Activated effector memory CD4-positive, alpha-beta T cell treated with anti-CD3 and anti-CD28 coated beads, Interleukin-2, amount 50 U/mL, for 16 hours (primary cell): Measurements from ENCODE around the gene COL23A1.

Experiments used
- DNase-seq: peaks from one replicate; pipeline ENCODE4 v3.0.0-alpha.2; 2020

COL23A1 gene

DNA sequence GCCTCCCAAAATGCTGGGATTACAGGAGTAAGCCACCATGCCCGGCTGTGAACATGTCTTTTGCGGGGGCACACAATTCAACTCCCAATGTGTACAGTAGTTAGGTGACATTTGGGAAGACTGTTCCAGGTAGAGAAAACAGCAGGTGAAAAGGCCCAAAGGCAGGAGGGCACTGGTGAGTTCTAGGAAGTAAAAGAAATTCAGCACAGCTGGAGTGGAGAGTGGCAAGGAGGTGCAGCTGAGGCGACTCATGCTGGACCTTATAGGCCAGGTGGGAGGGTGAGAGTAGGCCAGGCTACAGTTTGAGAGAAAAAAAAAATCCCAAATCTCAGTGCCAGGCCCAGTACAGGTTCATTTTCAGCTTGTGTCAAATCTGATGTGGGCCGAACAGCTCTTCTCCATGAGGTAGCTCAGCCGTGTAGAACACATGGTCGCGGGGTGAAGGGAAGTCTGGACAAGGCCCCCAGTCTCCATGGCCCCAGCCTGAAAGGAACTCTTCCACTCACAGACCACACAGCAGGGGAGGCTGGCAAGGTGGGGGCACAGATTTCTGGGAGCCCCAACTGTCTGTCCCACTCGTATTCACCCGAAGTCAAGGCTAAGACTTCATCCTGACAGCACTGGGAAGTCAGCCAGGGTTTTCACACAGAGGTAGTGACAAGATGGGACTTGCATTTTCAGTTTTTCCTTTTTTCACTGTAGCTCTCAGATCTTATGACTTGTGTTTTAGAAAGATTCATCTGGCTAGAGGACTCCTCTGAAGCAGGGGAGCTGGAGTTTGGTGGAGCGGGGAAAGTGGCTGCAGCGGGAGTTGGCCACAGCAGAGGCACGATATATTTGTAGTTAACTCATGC, 390.4 kb downstream of the COL23A1 start:
- DNase-seq = peak; percentile 39

DNA sequence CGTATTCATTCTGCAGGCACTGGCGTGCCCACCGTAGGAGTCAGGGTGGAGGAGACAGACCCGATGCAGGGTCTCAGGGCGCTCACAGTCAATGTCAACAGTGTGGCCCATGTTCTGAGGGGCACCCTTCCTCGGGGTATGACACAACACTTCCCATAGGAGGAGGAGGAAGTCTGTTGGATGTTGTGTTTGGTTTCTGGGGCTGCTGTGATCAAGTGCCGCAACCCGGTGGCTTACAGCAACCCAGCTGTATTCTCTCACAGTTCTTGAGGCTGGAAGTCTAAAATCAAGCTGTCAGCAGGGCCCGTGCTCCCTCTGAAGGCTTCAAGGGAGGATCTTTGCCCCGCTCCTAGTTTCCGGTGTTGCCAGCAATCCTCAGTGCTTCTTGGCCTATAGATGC, 391.5 kb downstream of the COL23A1 start:
- DNase-seq = peak; percentile 16

- peak; percentile 27 for DNase-seq
These were observed 392.0 kb downstream of the COL23A1 start for GRCh38 chr5:178198151-178198550.

- DNase-seq = peak; percentile 34
These were observed 393.2 kb downstream of the COL23A1 start for GRCh38 chr5:178196986-178197385.

DNA sequence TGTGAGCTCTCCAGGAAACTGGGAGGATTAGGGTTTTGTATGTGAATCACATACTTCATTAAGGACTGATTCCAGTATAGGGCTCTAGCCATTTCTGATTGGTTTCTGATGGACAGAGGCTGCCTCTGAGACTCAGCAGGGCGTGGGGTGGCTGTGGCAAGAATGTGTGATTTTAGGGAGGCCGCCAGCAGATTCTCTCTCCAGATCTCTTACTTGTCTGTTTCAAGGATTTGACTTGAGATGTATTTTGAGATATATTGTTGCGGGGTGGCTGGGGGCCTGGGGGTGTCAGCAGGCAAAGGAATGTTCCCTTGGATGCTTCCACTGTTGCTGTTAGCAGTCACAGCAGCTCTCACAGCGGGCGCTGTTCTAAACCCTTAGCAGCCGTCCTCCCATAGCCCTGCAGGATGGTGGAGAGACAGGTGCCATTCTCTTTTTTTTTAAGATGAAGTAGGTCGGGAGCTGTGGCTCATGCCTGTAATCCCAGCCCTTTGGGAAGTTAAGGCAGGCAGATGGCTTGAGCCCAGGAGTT, 393.8 kb downstream of the COL23A1 start:
- DNase-seq = no peak

DNA sequence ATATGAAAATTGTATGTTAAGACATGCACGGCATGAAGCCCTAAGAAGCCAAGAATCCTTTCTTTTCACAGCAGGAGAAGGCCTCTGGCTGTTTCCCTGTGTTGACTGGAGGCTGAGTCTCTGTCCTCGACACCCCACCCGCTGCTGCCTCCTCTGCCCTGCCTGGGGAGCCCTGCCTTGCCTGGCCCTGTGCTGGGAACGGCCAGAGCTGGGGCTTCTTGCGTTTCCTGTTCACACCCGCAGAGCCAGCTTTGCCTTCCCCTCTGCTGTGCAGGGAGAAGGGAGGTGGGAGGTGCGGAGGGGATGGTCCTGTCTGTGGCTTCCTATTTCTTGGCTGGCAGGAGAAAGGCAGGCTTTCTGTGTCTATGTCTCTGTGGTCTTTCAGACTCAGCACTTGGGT, 396.2 kb downstream of the COL23A1 start:
- no peak for DNase-seq

DNA sequence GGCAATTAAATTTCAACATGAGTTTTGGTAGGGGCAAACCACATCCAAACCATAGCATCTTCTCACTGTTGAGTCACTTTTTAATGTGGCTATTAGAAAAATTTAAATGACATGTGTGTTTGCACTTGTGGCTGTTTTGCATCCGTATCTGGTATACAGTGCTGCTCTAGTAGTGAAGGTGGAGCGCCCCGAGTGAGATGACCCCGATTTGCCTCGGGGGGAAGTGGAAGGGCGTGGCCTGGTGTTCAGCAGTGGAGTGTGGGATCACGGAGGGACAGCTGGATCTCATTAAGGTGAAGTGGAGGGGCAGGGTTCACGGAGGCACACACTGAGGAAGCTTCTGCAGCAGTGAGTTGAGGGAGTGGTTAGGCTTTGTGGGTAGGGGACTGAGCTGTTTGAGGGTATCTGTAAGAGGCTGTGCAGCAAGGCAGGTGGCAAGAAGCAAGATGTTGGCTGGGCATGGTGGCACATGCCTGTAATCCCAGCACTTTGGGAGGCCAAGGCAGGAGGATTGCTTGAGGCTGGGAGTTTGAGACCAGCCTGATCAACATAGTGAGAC, 396.9 kb downstream of the COL23A1 start:
- no peak for DNase-seq

GRCh38 chr5:178192787-178193186, 397.4 kb downstream of the COL23A1 start:
- no peak for DNase-seq

DNA sequence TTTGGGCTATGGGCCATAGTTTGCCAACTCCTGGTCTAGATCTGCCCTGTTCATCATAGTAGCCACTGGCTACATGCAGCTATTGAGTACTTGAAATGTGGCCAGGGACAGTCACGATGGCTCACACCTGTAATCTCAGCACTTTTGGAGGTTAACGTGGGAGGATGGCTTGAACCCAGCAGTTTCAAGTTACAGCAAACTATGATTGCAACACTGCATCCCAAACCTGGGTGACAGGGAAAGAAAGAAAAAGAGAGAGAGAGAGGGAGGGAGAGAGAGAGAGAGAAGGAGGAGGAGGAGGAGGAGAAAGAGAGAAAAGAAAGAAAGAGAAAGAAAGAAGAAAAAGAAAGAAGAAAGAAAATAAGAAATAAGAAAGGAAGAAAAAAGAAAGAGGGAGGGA, 397.9 kb downstream of the COL23A1 start:
- no peak for DNase-seq

- DNase-seq = no peak
These were observed 398.5 kb downstream of the COL23A1 start for GRCh38 chr5:178191661-178192060.

GRCh38 chr5:178189433-178189832, 400.8 kb downstream of the COL23A1 start:
- DNase-seq = no peak
